ENCODE data around the gene C1orf141. TPM values are rescaled to one million over a fixed set of nuclear protein-coding genes. Genes with fewer than 3 reads are reported as not detected.

Gene C1orf141
- total and polyA plus RNA-seq, 9 of the 15 experiments (the other 6 are each of a cell fraction or from before 2014, with no cell fraction given) = not detected

DNA sequence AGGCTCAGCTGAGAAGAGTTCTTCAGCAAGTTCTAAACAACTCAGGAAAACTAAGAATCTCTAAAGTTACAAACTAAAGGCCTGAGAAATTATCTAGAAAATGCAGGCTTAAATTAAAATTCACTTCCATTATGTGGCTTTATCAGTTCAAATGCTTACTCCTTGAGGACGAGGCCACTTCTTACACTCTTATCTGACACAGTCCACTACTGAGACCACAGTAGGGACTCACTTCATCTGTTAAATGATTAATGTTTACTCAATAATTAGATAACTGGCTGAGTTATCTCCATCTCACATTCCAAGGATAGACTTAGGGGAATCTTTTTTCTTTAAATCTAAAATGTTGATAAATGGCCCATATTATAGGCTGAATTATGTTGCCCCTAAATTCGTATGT is 1.6 kb downstream of the C1orf141 start:
- Histone ChIP-seq H3K4me1 (replicated peaks in 1 of 2; ENCODE audit: control insufficient read depth in 2 of 2, insufficient read depth in 2 of 2, low read length in 2 of 2) (peaks cover 0 to 13% of the 10 kb centered on the region in 2 experiments; a peak in 3 of 5 replicates), H4K20me1 (replicated peaks; ENCODE audit: control insufficient read depth, insufficient read depth, low read length) (no peaks in the 10 kb centered on the region), H3K27ac (ENCODE audit: extremely low read depth, low read depth, low read length) (peak overlapping the region; percentile 2; the same call in 1 of the 3 replicates), H3K36me3 (ENCODE audit: control insufficient read depth, insufficient read depth, low read length) (no peaks in the 10 kb centered on the region), H2AFZ (ENCODE audit: low read depth, low read length) (peak overlapping the region; percentile 35; the same call in 1 of the 2 replicates), H3K27me3 (ENCODE audit: control insufficient read depth in 2 of 2, insufficient read depth in 2 of 2, low read length in 2 of 2) (no peaks in the 10 kb centered on the region), H3K9ac (ENCODE audit: insufficient read depth in 1 of 2, low read depth in 2 of 2, low read length in 2 of 2) (no peak overlapping the region), H3K9me3 (replicated peaks; ENCODE audit: control insufficient read depth, insufficient read depth, low read depth, low read length) (no peaks in the 10 kb centered on the region; the same call in 1 of the 2 replicates), H3K4me2 (ENCODE audit: insufficient read depth, low read length) (no peak overlapping the region), H3K79me2 (ENCODE audit: control insufficient read depth, insufficient read depth, low read length) (no peaks in the 10 kb centered on the region), H3K9me1 (ENCODE audit: control insufficient read depth, insufficient read depth, low read length) (no peaks in the 10 kb centered on the region), H3K4me3 (no peak overlapping the region)
- BruUV-seq (replicated peaks) = no TSS peak
- ChIA-PET POLR2A (no interaction called here), CTCF (ENCODE audit: low intra/inter-chr PET ratio) (no interaction called here)
- ATAC-seq (peak; percentile 66), DNase-seq (ENCODE audit: extremely low read depth in 1 of 4, low spot score in 3 of 4) (peak in 2 of 4 experiments; percentile 42 to 52), FAIRE-seq (peak; percentile 11)
- intact Hi-C loops (cut with micrococcal nuclease) = no loop called here
- 6% methylated on average over 2 of the region's 2 CpGs for WGBS (ENCODE audit: insufficient coverage, low coverage, missing lambda C conversion rate)
- in situ Hi-C loops (cut with MboI) = no loop called here
- peak; percentile 65 for TF ChIP-seq CBFA2T2 (conservative IDR thresholded peaks at IDR 0.05)
- 0 out of 2 replicates have a peak, but pooled peaks have one; percentile 37 for TF ChIP-seq ADNP (tag; IDR thresholded peaks at IDR 0.05)
- no peak for TF ChIP-seq USF2 (CRISPR knock-in tag; IDR thresholded peaks at IDR 0.05)
- TF ChIP-seq ZNF23 (CRISPR knock-in tag; IDR thresholded peaks at IDR 0.05) = no peak
- TF ChIP-seq CEBPB (tag; IDR thresholded peaks at IDR 0.05) = no peak
- TF ChIP-seq TEAD4 (IDR thresholded peaks at IDR 0.05; ENCODE audit: low read length) = peak; percentile 80
- TF ChIP-seq TEAD4 (CRISPR knock-in tag; IDR thresholded peaks at IDR 0.05; ENCODE audit: borderline replicate concordance) = no peak
- peak; percentile 24; the same call in 1 of the 2 replicates for TF ChIP-seq NCOR1 (IDR thresholded peaks at IDR 0.05)
- no peak for TF ChIP-seq ZFP1 (CRISPR knock-in tag; IDR thresholded peaks at IDR 0.05)
- peak; percentile 41; the same call in 1 of the 2 replicates for TF ChIP-seq SMARCA4 (IDR thresholded peaks at IDR 0.05)
- TF ChIP-seq MAFK (IDR thresholded peaks at IDR 0.05; ENCODE audit: low read length) = no peak
- peak; percentile 40; the same call in 1 of the 2 replicates for TF ChIP-seq SMARCE1 (IDR thresholded peaks at IDR 0.05)
- peak; percentile 29; the same call in 1 of the 2 replicates for TF ChIP-seq ZFX (CRISPR knock-in tag; IDR thresholded peaks at IDR 0.05)
- TF ChIP-seq MTA2 (IDR thresholded peaks at IDR 0.05; ENCODE audit: low read depth) = 0 out of 2 replicates have a peak, but pooled peaks have one; percentile 21
- peak; percentile 10; the same call in 1 of the 2 replicates for TF ChIP-seq EP300 (IDR thresholded peaks at IDR 0.05; ENCODE audit: low read length)
- 0 out of 2 replicates have a peak, but pooled peaks have one; percentile 22 for TF ChIP-seq PML (IDR thresholded peaks at IDR 0.05; ENCODE audit: low read length)
- TF ChIP-seq SREBF1 (IDR thresholded peaks at IDR 0.05; ENCODE audit: borderline replicate concordance, low read depth, low read length) = no peak
- TF ChIP-seq ZC3H8 (IDR thresholded peaks at IDR 0.05) = no peak
- TF ChIP-seq TCF3 (CRISPR knock-in tag; IDR thresholded peaks at IDR 0.05) = peak; percentile 54
- TF ChIP-seq KDM1A (IDR thresholded peaks at IDR 0.05) = 0 out of 4 replicates have a peak, but pooled peaks of 1 of the 2 experiments have one; percentile 13
- TF ChIP-seq ZBTB7A (IDR thresholded peaks at IDR 0.05; ENCODE audit: borderline replicate concordance, control insufficient read depth, low read depth, low read length) = no peak
- TF ChIP-seq ZNF79 (CRISPR knock-in tag; IDR thresholded peaks at IDR 0.05; ENCODE audit: low read depth) = no peak
- no peak for TF ChIP-seq HCFC1 (IDR thresholded peaks at IDR 0.05; ENCODE audit: low read depth, low read length)
- peak; percentile 71 for TF ChIP-seq ARID1B (IDR thresholded peaks at IDR 0.05)
- TF ChIP-seq, protein P1, sequence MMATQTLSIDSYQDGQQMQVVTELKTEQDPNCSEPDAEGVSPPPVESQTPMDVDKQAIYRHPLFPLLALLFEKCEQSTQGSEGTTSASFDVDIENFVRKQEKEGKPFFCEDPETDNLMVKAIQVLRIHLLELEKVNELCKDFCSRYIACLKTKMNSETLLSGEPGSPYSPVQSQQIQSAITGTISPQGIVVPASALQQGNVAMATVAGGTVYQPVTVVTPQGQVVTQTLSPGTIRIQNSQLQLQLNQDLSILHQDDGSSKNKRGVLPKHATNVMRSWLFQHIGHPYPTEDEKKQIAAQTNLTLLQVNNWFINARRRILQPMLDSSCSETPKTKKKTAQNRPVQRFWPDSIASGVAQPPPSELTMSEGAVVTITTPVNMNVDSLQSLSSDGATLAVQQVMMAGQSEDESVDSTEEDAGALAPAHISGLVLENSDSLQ (IDR thresholded peaks at IDR 0.05) = no peak; the same call in 1 of the 2 replicates
